Measurements from ENCODE around the gene BPIFA3. TPM values are rescaled to one million over a fixed set of nuclear protein-coding genes. Genes with fewer than 3 reads are reported as not detected.

Gene BPIFA3
- total RNA-seq, 1 donor from 2014 or later, result not detected

GRCh38 chr20:33251496-33251895 lies 34.3 kb downstream of the BPIFA3 start:
- intact Hi-C loops (cut with DNase I), result no loop called here
- ATAC-seq (ENCODE audit: poor library complexity) (no peak), DNase-seq (no peak)

GRCh38 chr20:33252460-33252859 lies 35.3 kb downstream of the BPIFA3 start:
- intact Hi-C loops (cut with DNase I), result no loop called here
- DNase-seq, result no peak
- no peak for ATAC-seq (ENCODE audit: poor library complexity)

- no peak for DNase-seq
- no peak for ATAC-seq (ENCODE audit: poor library complexity)
- intact Hi-C loops (cut with DNase I), result no loop called here
Measured at GRCh38 chr20:33255005-33255404, 37.9 kb downstream of the BPIFA3 start.

GRCh38 chr20:33257237-33257636 lies 40.1 kb downstream of the BPIFA3 start:
- intact Hi-C loops (cut with DNase I), result no loop called here
- ATAC-seq (ENCODE audit: poor library complexity) (no peak), DNase-seq (no peak)

- intact Hi-C loops (cut with DNase I), result no loop called here
- ATAC-seq (ENCODE audit: poor library complexity), result no peak
Measured at GRCh38 chr20:33259371-33259770, 42.2 kb downstream of the BPIFA3 start.

GRCh38 chr20:33261465-33261864 lies 44.3 kb downstream of the BPIFA3 start:
- DNase-seq, result no peak
- no peak for ATAC-seq (ENCODE audit: poor library complexity)
- intact Hi-C loops (cut with DNase I), result no loop called here

More at GRCh38 chr20:33259371-33259770, 42.2 kb downstream of the BPIFA3 start:
- DNase-seq, result no peak

- ATAC-seq (ENCODE audit: poor library complexity), result no peak
- intact Hi-C loops (cut with DNase I), result no loop called here
- no peak for DNase-seq
Measured at GRCh38 chr20:33262658-33263065, 45.5 kb downstream of the BPIFA3 start.

- DNase-seq, result no peak
- intact Hi-C loops (cut with DNase I), result no loop called here
- ATAC-seq (ENCODE audit: poor library complexity), result no peak
Measured at GRCh38 chr20:33263784-33264183, 46.6 kb downstream of the BPIFA3 start.

- intact Hi-C loops (cut with DNase I), result no loop called here
- ATAC-seq (ENCODE audit: poor library complexity) (no peak), DNase-seq (no peak)
Measured at GRCh38 chr20:33267701-33268100, 50.5 kb downstream of the BPIFA3 start.

GRCh38 chr20:33272155-33272873 lies 55.2 kb downstream of the BPIFA3 start:
- intact Hi-C loops (cut with DNase I), result no loop called here
- no peak for DNase-seq
- no peak for ATAC-seq (ENCODE audit: poor library complexity)

- ATAC-seq (ENCODE audit: poor library complexity), result no peak
- intact Hi-C loops (cut with DNase I), result no loop called here
- DNase-seq, result no peak
Measured at GRCh38 chr20:33273117-33273851, 56.1 kb downstream of the BPIFA3 start.

- intact Hi-C loops (cut with DNase I), result no loop called here
Measured at GRCh38 chr20:33275215-33275614, 58.1 kb downstream of the BPIFA3 start.

GRCh38 chr20:33275871-33276270 lies 58.7 kb downstream of the BPIFA3 start:
- ATAC-seq (ENCODE audit: poor library complexity), result no peak
- no peak for DNase-seq
- intact Hi-C loops (cut with DNase I), result no loop called here

More at GRCh38 chr20:33275215-33275614, 58.1 kb downstream of the BPIFA3 start:
- ATAC-seq (ENCODE audit: poor library complexity), result no peak
- DNase-seq, result no peak

GRCh38 chr20:33276303-33277113 lies 59.4 kb downstream of the BPIFA3 start:
- ATAC-seq (ENCODE audit: poor library complexity) (no peak), DNase-seq (no peak)
- intact Hi-C loops (cut with DNase I), result no loop called here

Other genes with a start within 250 kb of the BPIFA3 start
- gene SUN5, start 212.9 kb upstream of the BPIFA3 start, total RNA-seq, result not detected
- gene BPIFB2, start 209.6 kb upstream of the BPIFA3 start, total RNA-seq, result not detected
- gene BPIFB6, start 185.7 kb upstream of the BPIFA3 start, total RNA-seq, result not detected
- gene BPIFB3, start 163.4 kb upstream of the BPIFA3 start, total RNA-seq, result not detected
- gene BPIFB4, start 137.7 kb upstream of the BPIFA3 start, total RNA-seq, result not detected
- gene BPIFA2, start 49.2 kb upstream of the BPIFA3 start, total RNA-seq, result not detected
- not detected for gene BPIFA1, start 18.6 kb downstream of the BPIFA3 start, total RNA-seq
- gene BPIFB1, start 65.9 kb downstream of the BPIFA3 start, total RNA-seq, result not detected
- gene CDK5RAP1, start 184.2 kb downstream of the BPIFA3 start, total RNA-seq, result 19.8 TPM
- gene SNTA1, start 226.4 kb downstream of the BPIFA3 start, total RNA-seq, result 215 TPM

Data from Right ventricle myocardium superior (tissue), 1 donor.